Heart left ventricle (tissue), 16 donors: ENCODE measurements around the gene FBXW12. TPM values are rescaled to one million over a fixed set of nuclear protein-coding genes. Genes with fewer than 3 reads are reported as not detected.
A peak's percentile ranks its signal among the peaks of the same experiment; 100 is the strongest.

ENCODE experiments used
- ATAC-seq, 4 donors: fragments of 200-7000 bp; cut with Tn5 transposase; one replicate each; pipeline ENCODE4 v1.9.1; 2020 to 2022; ENCODE audit warnings: moderate library complexity in 4 of 4, mild to moderate bottlenecking in 3 of 4, moderate number of reproducible peaks in 1 of 4
- DNase-seq, 5 donors: peaks; one replicate each; pipeline ENCODE4 v3.0.0-alpha.2; 2020
- H3K27ac ChIP-seq, 12 donors: fragments of 200-600 bp; sonication (generic) in 4 of 12; one replicate each; pipeline versions ENCODE4 v1.5.0 to v1.8.0; 2016 to 2022; ENCODE audit warnings: mild to moderate bottlenecking in 2 of 12
- H3K27me3 ChIP-seq, 9 donors: fragments of 200-600 bp; sonication (generic) in 2 of 9; one replicate each; pipeline versions ENCODE4 v1.5.1 to v1.8.0; 2016 to 2022; ENCODE audit warnings: mild to moderate bottlenecking in 3 of 9
- H3K36me3 ChIP-seq, 9 donors: fragments of 200-600 bp; sonication (generic) in 2 of 9; one replicate each; pipeline versions ENCODE4 v1.5.0 to v1.8.0; 2018 to 2022; ENCODE audit warnings: mild to moderate bottlenecking in 2 of 9
- H3K4me1 ChIP-seq, 12 donors: fragments of 200-600 bp; sonication (generic) in 4 of 12; one replicate each; pipeline versions ENCODE4 v1.5.0 to v1.8.0; 2016 to 2022; ENCODE audit warnings: mild to moderate bottlenecking in 3 of 12
- H3K4me3 ChIP-seq, 12 donors: fragments of 200-600 bp; sonication (generic) in 4 of 12; one replicate each; pipeline versions ENCODE4 v1.5.0 to v1.8.0; 2017 to 2022; ENCODE audit warnings: mild to moderate bottlenecking in 9 of 12, moderate library complexity in 4 of 12
- H3K9me3 ChIP-seq, 12 donors: fragments of 200-600 bp; sonication (generic) in 4 of 12; one replicate each; pipeline versions ENCODE4 v1.5.0 to v1.8.0; 2016 to 2022; ENCODE audit warnings: mild to moderate bottlenecking in 1 of 12
- POLR2A ChIP-seq, 2 donors: fragments of 450-650 bp; IDR thresholded peaks; one replicate each; pipeline ENCODE4 v1.6.1; 2017; ENCODE audit warnings: antibody characterized with exemption in 2 of 2, mild to moderate bottlenecking in 2 of 2, moderate library complexity in 2 of 2
- WGBS, 4 donors: extraction: QIAGEN DNeasy Blood & Tissue Kit in 2 of 4; methylation state at CpG; one replicate each; pipeline versions ENCODE4 v1.1.5 to v1.1.7; 2013 to 2018; 5-methylcytosine and 5-hydroxymethylcytosine counted together
- intact Hi-C, 10 donors: fragments of 100-400 bp; cut with DNase I; formaldehyde crosslinking; loops; one replicate each; pipeline versions ENCODE4 v1.11.1 to v1.14.2; 2022
- polyA plus RNA-seq, 2 donors: library from polyadenylated mRNA; stranded (reverse); fragments of 200-250 nt; gene quantifications; one replicate each; pipeline ENCODE4 v1.2.3, GENCODE V29; 2013
- total RNA-seq, 9 donors: library from RNA; depleted of rRNA in 2 of 9; stranded (reverse); fragments of >200 nt in 2 of 9; fragmentation: NEBNext Ultra II Directional in 3 of 9; extraction: Animal tissue kit (Norgen Biotek cat#: 25700) in 3 of 9; gene quantifications; one replicate each; pipeline versions ENCODE4 v1.1.0 to v1.2.4, GENCODE V29; 2016 to 2023
- TF ChIP-seq, protein P1 (sequence below), 12 donors: fragments of 200-600 bp; sonication (generic) in 4 of 12; IDR thresholded peaks; one replicate each; pipeline versions ENCODE4 v1.5.0 to v1.8.0; 2018 to 2022; ENCODE audit warnings: antibody characterized with exemption in 12 of 12, mild to moderate bottlenecking in 5 of 12
- donor health status: ischemic (EF 13 %, LVEDD 7.1; RV severe dilation, severe dysfunction).
- donor health status: healthy with polysubstance abuse.
- donor health status: DM: no; HTN: yes; CAD: no.
- donor health status: DM: no; HTN: no; CAD: no.
- donor health status: ischemic (EF 25% LVEDD 6.9; RV normal size, moderate dysfunction).
- donor health status: ischemic (EF 25% LVEDD 5.7; RV mildly dilated, moderate dysfunction).
- donor health status: healthy.
- donor health status: DM: yes; HTN: yes; CAD: no.
- donor health status: ischemic (EF 35%, LVEDD 5.7; RV mildly dilated, moderate dysfunction).
- donor health status: nonischemic (EF 11% LVEDD 7.7; RV severe dilation, severe dysfunction).
- donor health status: DM: yes; HTN: yes; CAD: no.
- donor health status: PGD.
- donor health status: ischemic (EF 29% LVEDD 5.4; RV normal size, mild dysfunction).
- donor health status: nonischemic (EF 23%, LVEDD 6.1; RV moderate dilation, normal function).

Gene FBXW12
- total and polyA plus RNA-seq, 11 donors, result not detected

DNA sequence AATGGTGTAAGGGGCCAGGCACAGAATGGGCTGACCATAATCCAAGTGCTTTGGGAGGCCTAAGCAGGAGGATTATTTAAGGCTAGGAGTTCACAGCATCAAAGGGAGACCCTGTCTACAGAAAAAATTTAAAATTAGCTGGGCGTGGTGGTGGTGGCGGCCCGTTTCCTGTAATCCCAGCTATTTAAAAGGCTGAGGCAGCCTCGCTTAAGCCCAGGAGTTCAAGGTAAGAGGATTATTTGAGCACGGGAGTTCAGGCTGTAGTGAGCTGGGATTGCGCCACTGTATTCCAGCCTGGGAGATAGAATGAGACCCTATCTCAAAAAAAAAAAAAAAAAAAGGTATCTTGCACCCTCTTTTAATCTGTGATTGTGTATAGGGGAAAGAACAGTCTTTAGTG, 69.9 kb downstream of the FBXW12 start:
- H3K27ac ChIP-seq, result no peak overlapping the region
- H3K9me3 ChIP-seq, result no peaks in the 10 kb centered on the region
- TF ChIP-seq POLR2A (IDR thresholded peaks at IDR 0.05), result no peak
- TF ChIP-seq, protein P1, sequence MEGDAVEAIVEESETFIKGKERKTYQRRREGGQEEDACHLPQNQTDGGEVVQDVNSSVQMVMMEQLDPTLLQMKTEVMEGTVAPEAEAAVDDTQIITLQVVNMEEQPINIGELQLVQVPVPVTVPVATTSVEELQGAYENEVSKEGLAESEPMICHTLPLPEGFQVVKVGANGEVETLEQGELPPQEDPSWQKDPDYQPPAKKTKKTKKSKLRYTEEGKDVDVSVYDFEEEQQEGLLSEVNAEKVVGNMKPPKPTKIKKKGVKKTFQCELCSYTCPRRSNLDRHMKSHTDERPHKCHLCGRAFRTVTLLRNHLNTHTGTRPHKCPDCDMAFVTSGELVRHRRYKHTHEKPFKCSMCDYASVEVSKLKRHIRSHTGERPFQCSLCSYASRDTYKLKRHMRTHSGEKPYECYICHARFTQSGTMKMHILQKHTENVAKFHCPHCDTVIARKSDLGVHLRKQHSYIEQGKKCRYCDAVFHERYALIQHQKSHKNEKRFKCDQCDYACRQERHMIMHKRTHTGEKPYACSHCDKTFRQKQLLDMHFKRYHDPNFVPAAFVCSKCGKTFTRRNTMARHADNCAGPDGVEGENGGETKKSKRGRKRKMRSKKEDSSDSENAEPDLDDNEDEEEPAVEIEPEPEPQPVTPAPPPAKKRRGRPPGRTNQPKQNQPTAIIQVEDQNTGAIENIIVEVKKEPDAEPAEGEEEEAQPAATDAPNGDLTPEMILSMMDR (IDR thresholded peaks at IDR 0.05), result no peak
- ATAC-seq, result no peak
- 72 to 79% (median 77%) methylated on average over 6 of the region's 6 CpGs for WGBS, 4 donors
- peaks cover 0 to 41% (median 32%) of the 10 kb centered on the region in 9 donors for H3K36me3 ChIP-seq
- intact Hi-C loops, result no loop called here
- no peaks in the 10 kb centered on the region for H3K27me3 ChIP-seq
- H3K4me3 ChIP-seq, result peak overlapping the region in 3 of 12 donors; percentile 91 to 98 (median 95)
- no peak for DNase-seq
- peaks cover 0 to 38% (median 26%) of the 10 kb centered on the region in 12 donors for H3K4me1 ChIP-seq

Other genes with a start within 250 kb of the FBXW12 start
- gene CDC25A, start 183.8 kb upstream of the FBXW12 start, total RNA-seq, result 1 to 10 TPM in 5 of 9 donors, under 1 TPM in 4; 0.49 to 3.6 (median 1.1) TPM
- gene CDC25A, start 183.8 kb upstream of the FBXW12 start, polyA plus RNA-seq, result under 1 TPM; 0.42 to 0.57 TPM
- 1 to 10 TPM in 1 of 9 donors, under 1 TPM in 1, not detected in 7; 0.48 to 3.0 TPM for gene CAMP, start 148.7 kb upstream of the FBXW12 start, total RNA-seq
- gene CAMP, start 148.7 kb upstream of the FBXW12 start, polyA plus RNA-seq, result 1 to 10 TPM in 1 of 2 donors, under 1 TPM in 1; 0.76 to 1.2 TPM
- 1 to 10 TPM; 2.7 to 7.5 (median 4.8) TPM for gene ZNF589, start 131.1 kb upstream of the FBXW12 start, total RNA-seq
- gene ZNF589, start 131.1 kb upstream of the FBXW12 start, polyA plus RNA-seq, result 1 to 10 TPM; 3.0 to 3.9 TPM
- gene NME6, start 70.9 kb upstream of the FBXW12 start, total RNA-seq, result 10 to 100 TPM; 14.4 to 24.7 (median 19.8) TPM
- gene NME6, start 70.9 kb upstream of the FBXW12 start, polyA plus RNA-seq, result 10 to 100 TPM; 12.3 to 20.7 TPM
- gene SPINK8, start 38.6 kb upstream of the FBXW12 start, total RNA-seq, result not detected
- not detected for gene SPINK8, start 38.6 kb upstream of the FBXW12 start, polyA plus RNA-seq
- 10 to 100 TPM; 28.0 to 71.8 (median 46.4) TPM for gene PLXNB1, start 57.9 kb downstream of the FBXW12 start, total RNA-seq
- 10 to 100 TPM; 31.8 to 64.6 TPM for gene PLXNB1, start 57.9 kb downstream of the FBXW12 start, polyA plus RNA-seq
- 10 to 100 TPM in 6 of 9 donors, 1 to 10 TPM in 3; 8.2 to 14.8 (median 11.6) TPM for gene CCDC51, start 67.9 kb downstream of the FBXW12 start, total RNA-seq
- 10 to 100 TPM in 1 of 2 donors, 1 to 10 TPM in 1; 9.3 to 13.5 TPM for gene CCDC51, start 67.9 kb downstream of the FBXW12 start, polyA plus RNA-seq
- gene TMA7, start 68.0 kb downstream of the FBXW12 start, total RNA-seq, result 100 to 1,000 TPM; 177 to 284 (median 198) TPM
- 100 to 1,000 TPM; 289 to 733 TPM for gene TMA7, start 68.0 kb downstream of the FBXW12 start, polyA plus RNA-seq
- 1 to 10 TPM; 2.1 to 5.0 (median 3.6) TPM for gene ATRIP, start 74.5 kb downstream of the FBXW12 start, total RNA-seq
- 1 to 10 TPM; 2.6 to 5.1 TPM for gene ATRIP, start 74.5 kb downstream of the FBXW12 start, polyA plus RNA-seq
- 100 to 1,000 TPM in 2 of 9 donors, 10 to 100 TPM in 7; 38.6 to 124 (median 54.6) TPM for gene SHISA5, start 132.0 kb downstream of the FBXW12 start, total RNA-seq
- gene SHISA5, start 132.0 kb downstream of the FBXW12 start, polyA plus RNA-seq, result 10 to 100 TPM; 25.8 to 68.5 TPM
- 1 to 10 TPM in 5 of 9 donors, under 1 TPM in 4; 0.44 to 9.1 (median 1.0) TPM for gene PFKFB4, start 184.6 kb downstream of the FBXW12 start, total RNA-seq
- 1 to 10 TPM; 1.2 to 1.3 TPM for gene PFKFB4, start 184.6 kb downstream of the FBXW12 start, polyA plus RNA-seq
- gene UCN2, start 191.6 kb downstream of the FBXW12 start, total RNA-seq, result under 1 TPM in 5 of 9 donors, not detected in 4; 0.23 to 0.35 (median 0.25) TPM
- under 1 TPM; 0.11 to 0.15 TPM for gene UCN2, start 191.6 kb downstream of the FBXW12 start, polyA plus RNA-seq
- gene COL7A1, start 223.1 kb downstream of the FBXW12 start, total RNA-seq, result 10 to 100 TPM in 6 of 9 donors, 1 to 10 TPM in 3; 2.4 to 25.2 (median 11.5) TPM
- 10 to 100 TPM in 1 of 2 donors, 1 to 10 TPM in 1; 4.8 to 18.5 TPM for gene COL7A1, start 223.1 kb downstream of the FBXW12 start, polyA plus RNA-seq
- 1,000 to 10,000 TPM in 5 of 9 donors, 100 to 1,000 TPM in 4; 580 to 2,191 (median 1,008) TPM for gene UQCRC1, start 237.4 kb downstream of the FBXW12 start, total RNA-seq
- 1,000 to 10,000 TPM in 1 of 2 donors, 100 to 1,000 TPM in 1; 802 to 1,337 TPM for gene UQCRC1, start 237.4 kb downstream of the FBXW12 start, polyA plus RNA-seq
- not detected for gene TMEM89, start 249.6 kb downstream of the FBXW12 start, total RNA-seq
- gene TMEM89, start 249.6 kb downstream of the FBXW12 start, polyA plus RNA-seq, result not detected